T follicular helper cell (primary cell): ENCODE data around the gene TANGO2.

ENCODE experiments used
- DNase-seq: peaks from one replicate; pipeline ENCODE4 v3.0.0-alpha.2; 2020; ENCODE audit warnings: low read depth

The TANGO2 gene

GRCh38 chr22:20012741-20013331 is 8.1 kb upstream of the TANGO2 start:
- no peak for DNase-seq

- no peak for DNase-seq
These were observed 7.5 kb upstream of the TANGO2 start for GRCh38 chr22:20013382-20013871.

- DNase-seq = no peak
These were observed 6.3 kb upstream of the TANGO2 start for GRCh38 chr22:20014526-20015186.

- no peak for DNase-seq
These were observed 5.7 kb upstream of the TANGO2 start for GRCh38 chr22:20015187-20015625.

GRCh38 chr22:20015971-20016733 is 4.8 kb upstream of the TANGO2 start:
- no peak for DNase-seq

GRCh38 chr22:20016734-20017621 is 3.9 kb upstream of the TANGO2 start, which contains the start of gene ARVCF:
Gene ARVCF (minus strand): TSS chr22:20016823. CDS start chr22:19990794, 26,029 bp downstream.
- peak; percentile 89 for DNase-seq

GRCh38 chr22:20017622-20017958 is 3.3 kb upstream of the TANGO2 start:
- no peak for DNase-seq

GRCh38 chr22:20018001-20018400 is 2.9 kb upstream of the TANGO2 start:
- no peak for DNase-seq

GRCh38 chr22:20019661-20020532 is 1.0 kb upstream of the TANGO2 start:
- DNase-seq = no peak

- DNase-seq = no peak
These were observed 579 bp downstream of the TANGO2 start for GRCh38 chr22:20021196-20022181.

GRCh38 chr22:20022231-20022977 is 1.5 kb downstream of the TANGO2 start:
- no peak for DNase-seq

GRCh38 chr22:20022978-20023613 is 2.2 kb downstream of the TANGO2 start:
- DNase-seq = no peak

- DNase-seq = no peak
These were observed 3.3 kb downstream of the TANGO2 start for GRCh38 chr22:20024225-20024624.

GRCh38 chr22:20024650-20025397 is 3.9 kb downstream of the TANGO2 start:
- DNase-seq = no peak

- DNase-seq = no peak
These were observed 4.7 kb downstream of the TANGO2 start for GRCh38 chr22:20025401-20026203.

GRCh38 chr22:20026204-20026908 is 5.4 kb downstream of the TANGO2 start:
- no peak for DNase-seq
